Mucosa of descending colon (tissue), 3 donors: ENCODE results near the gene MRO. TPM values are rescaled to one million over a fixed set of nuclear protein-coding genes. Genes with fewer than 3 reads are reported as not detected.
"Not testable (repeated sequence)": the region's sequence is repeated elsewhere in the genome, so short reads cannot be mapped to it uniquely, and the experiment has no call there.

Experiments used
- ATAC-seq: fragments of 200-7000 bp; cut with Tn5 transposase; one replicate; pipeline ENCODE4 v1.9.1; 2020; ENCODE audit warnings: mild to moderate bottlenecking, moderate library complexity
- DNase-seq, 3 donors: peaks; one replicate each; pipeline ENCODE4 v3.0.0-alpha.2; 2020
- H3K36me3 ChIP-seq: fragments of 200-600 bp; one replicate; pipeline ENCODE4 v1.8.0; 2021; ENCODE audit warnings: low read depth, mild to moderate bottlenecking
- H3K4me1 ChIP-seq: fragments of 200-600 bp; one replicate; pipeline ENCODE4 v1.8.0; 2021; ENCODE audit warnings: low read depth, mild to moderate bottlenecking
- H3K4me3 ChIP-seq: fragments of 200-600 bp; one replicate; pipeline ENCODE4 v1.8.0; 2021; ENCODE audit warnings: mild to moderate bottlenecking
- H3K9me3 ChIP-seq: fragments of 200-600 bp; one replicate; pipeline ENCODE4 v1.8.0; 2021; ENCODE audit warnings: mild to moderate bottlenecking
- intact Hi-C, 2 donors: fragments of 100-400 bp; cut with DNase I in 1 of 2; cut with micrococcal nuclease in 1 of 2; formaldehyde crosslinking; loops; one replicate each; pipeline versions ENCODE4 v1.11.0 to v1.11.1; 2022; cut with DNase I, micrococcal nuclease
- total RNA-seq, 3 donors: library from RNA; stranded (reverse); fragmentation: NEBNext Ultra II Directional in 2 of 3; extraction: Animal tissue kit (Norgen Biotek cat#: 25700) in 2 of 3; gene quantifications; one replicate each; pipeline versions ENCODE4 v1.2.1 to v1.2.4, GENCODE V29; 2021 to 2023
- TF ChIP-seq, protein P1 (sequence below): fragments of 200-600 bp; IDR thresholded peaks from one replicate; pipeline ENCODE4 v1.8.0; 2022; ENCODE audit warnings: antibody characterized with exemption, mild to moderate bottlenecking
- donor health status: DM: no; HTN: no; CAD: no; lungs with moderate emphysema.
- donor health status: DM: no; HTN: no; CAD: no.
- donor health status: DM: no; HTN: yes; CAD: no.

Gene MRO
- total RNA-seq, 3 donors from 2014 or later: 0.23 to 0.48 (median 0.28) TPM

DNA sequence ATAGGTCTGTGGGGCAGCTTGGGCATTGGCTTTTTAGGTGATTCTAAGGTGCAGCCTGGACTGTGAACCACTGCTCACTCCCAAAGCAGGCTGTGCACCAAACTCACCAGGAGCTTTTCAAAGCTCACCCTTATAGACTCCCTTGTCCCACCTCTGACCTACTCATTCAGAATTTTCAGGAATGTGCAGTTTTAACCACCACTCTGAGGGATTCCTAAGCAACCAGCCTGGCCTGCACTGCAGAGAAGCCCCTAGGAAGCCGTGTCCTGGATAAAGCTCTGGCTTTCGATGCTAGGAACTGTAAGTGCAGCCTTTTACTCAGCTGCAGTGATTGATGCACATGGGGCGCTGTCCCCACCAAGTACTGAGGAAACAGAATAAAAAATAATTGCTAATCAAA lies 33.0 kb downstream of the MRO start:
- no peaks in the 10 kb centered on the region for H3K9me3 ChIP-seq
- ATAC-seq (peak; percentile 17), DNase-seq (no peak)
- intact Hi-C loops: no loop called here
- H3K4me1 ChIP-seq: no peaks in the 10 kb centered on the region
- H3K4me3 ChIP-seq: no peak overlapping the region
- TF ChIP-seq, protein P1, sequence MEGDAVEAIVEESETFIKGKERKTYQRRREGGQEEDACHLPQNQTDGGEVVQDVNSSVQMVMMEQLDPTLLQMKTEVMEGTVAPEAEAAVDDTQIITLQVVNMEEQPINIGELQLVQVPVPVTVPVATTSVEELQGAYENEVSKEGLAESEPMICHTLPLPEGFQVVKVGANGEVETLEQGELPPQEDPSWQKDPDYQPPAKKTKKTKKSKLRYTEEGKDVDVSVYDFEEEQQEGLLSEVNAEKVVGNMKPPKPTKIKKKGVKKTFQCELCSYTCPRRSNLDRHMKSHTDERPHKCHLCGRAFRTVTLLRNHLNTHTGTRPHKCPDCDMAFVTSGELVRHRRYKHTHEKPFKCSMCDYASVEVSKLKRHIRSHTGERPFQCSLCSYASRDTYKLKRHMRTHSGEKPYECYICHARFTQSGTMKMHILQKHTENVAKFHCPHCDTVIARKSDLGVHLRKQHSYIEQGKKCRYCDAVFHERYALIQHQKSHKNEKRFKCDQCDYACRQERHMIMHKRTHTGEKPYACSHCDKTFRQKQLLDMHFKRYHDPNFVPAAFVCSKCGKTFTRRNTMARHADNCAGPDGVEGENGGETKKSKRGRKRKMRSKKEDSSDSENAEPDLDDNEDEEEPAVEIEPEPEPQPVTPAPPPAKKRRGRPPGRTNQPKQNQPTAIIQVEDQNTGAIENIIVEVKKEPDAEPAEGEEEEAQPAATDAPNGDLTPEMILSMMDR: no peak
- H3K36me3 ChIP-seq: no peaks in the 10 kb centered on the region

DNA sequence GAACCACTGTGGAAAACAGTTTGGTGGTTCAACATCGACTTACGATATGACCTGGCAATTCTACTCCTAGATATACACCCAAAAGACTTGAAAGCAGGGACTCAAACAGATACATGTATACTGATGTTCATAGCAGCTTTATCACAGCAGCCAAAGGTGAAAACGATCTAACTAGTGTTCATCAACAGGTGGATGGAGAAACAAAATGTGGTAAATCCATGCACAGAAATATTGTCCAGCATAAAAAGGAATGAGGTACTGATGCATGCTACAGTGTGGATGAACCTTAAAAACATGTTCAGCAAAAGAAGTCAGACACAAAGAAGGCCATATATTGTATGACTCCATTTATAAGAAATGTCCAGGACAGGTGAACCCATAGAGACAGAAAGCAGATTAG lies 36.3 kb downstream of the MRO start:
- Histone ChIP-seq H3K9me3 (no peaks in the 10 kb centered on the region), H3K4me3 (no peak overlapping the region), H3K4me1 (no peaks in the 10 kb centered on the region), H3K36me3 (no peaks in the 10 kb centered on the region)
- TF ChIP-seq, protein P1: no peak
- DNase-seq: no peak
- intact Hi-C loops: no loop called here
- ATAC-seq: no peak

DNA sequence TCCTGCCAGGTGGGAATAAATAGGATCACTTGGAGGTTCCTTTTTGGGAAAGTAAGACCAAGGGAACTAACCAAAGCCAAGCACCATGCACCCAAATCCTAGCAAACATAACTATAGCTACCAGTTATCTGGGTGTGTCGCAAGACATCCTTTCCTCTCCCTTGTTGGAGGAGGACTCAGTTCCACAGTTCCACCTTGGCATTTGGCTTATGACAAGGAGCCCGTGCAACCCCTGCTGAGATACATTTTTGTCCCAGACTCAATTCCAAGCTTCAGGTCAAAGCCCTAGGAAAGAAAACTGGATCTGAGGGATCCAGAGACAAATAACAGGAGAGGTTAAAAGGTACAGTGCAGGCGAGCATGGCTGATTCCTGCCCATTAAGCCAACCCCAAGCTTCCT lies 40.8 kb downstream of the MRO start:
- H3K4me3 ChIP-seq, H3K9me3 ChIP-seq, DNase-seq, intact Hi-C loops, ATAC-seq, H3K36me3 ChIP-seq, H3K4me1 ChIP-seq: not testable (repeated sequence)

DNA sequence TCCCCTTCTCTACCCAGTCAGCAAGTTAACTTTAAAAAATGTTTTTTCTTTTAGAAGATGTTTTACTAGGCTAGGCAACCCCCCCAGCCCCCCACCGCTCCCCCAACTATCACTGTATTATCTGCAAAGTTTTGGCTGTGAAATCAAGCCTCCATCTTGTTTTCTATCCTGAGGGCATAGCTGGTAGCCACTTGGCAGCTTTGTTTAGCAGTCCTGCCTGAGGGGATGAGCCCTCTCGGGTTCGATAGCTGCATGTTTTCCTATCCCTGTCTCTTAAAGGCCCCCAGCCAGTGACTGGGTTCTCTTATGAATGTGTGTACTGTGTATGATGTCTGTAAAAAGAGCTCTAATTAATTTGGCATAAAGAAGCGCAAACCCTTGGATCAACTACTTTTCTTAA lies 43.4 kb downstream of the MRO start:
- Histone ChIP-seq H3K9me3 (no peaks in the 10 kb centered on the region), H3K4me3 (no peak overlapping the region), H3K4me1 (no peaks in the 10 kb centered on the region), H3K36me3 (no peaks in the 10 kb centered on the region)
- DNase-seq: no peak
- ATAC-seq: no peak
- TF ChIP-seq, protein P1: no peak
- intact Hi-C loops: no loop called here

DNA sequence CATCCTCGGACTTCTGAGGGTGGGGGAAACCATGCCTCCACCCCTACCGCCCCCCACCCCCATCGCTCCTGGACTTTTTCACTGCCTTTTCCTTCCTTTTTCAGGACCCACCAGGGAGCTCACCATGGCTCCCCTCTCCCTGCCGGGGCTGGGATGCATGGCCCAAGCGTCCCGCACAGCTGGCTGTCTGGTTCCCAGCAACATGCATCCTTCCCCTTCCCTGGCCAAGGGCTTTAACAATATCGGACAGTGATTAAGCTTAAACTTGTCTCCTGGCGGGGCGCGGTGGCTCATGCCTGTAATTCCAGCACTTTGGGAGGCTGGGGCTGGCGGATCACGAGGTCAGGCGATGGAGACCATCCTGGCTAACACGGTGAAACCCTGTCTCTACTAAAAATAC lies 44.1 kb downstream of the MRO start:
- Histone ChIP-seq H3K4me3 (no peak overlapping the region), H3K9me3 (no peaks in the 10 kb centered on the region), H3K4me1 (no peaks in the 10 kb centered on the region), H3K36me3 (no peaks in the 10 kb centered on the region)
- DNase-seq (no peak), ATAC-seq (no peak)
- intact Hi-C loops: no loop called here
- TF ChIP-seq, protein P1: no peak

DNA sequence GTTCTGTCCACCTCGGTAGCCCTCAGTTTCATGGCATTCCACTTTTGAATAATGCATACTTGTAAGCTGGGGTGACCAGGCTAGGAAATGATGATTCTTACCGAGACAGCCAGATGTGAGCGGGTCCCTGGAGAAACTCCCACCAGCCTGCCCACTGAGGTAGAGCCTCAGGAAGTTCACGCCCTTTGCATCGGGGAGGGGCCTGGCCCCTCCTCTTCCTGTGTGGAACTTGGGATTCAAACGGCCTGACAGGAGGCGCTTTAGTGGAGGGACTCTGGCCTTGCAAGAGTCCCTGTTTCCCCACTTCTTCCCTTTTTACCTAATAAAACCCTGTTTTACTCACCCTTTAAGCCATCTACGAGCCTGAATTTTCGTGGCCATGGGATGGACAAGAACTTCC lies 44.6 kb downstream of the MRO start:
- intact Hi-C loops: no loop called here
- Histone ChIP-seq H3K4me1 (no peaks in the 10 kb centered on the region), H3K36me3 (no peaks in the 10 kb centered on the region), H3K4me3 (no peak overlapping the region), H3K9me3 (peaks cover 3% of the 10 kb centered on the region)
- ATAC-seq (no peak), DNase-seq (no peak)
- TF ChIP-seq, protein P1: no peak
